Lower leg skin (tissue), 3 donors: ENCODE data around the gene FUT8.

ENCODE experiments used
- POLR2A ChIP-seq, 2 donors: fragments of 450-650 bp; IDR thresholded peaks; one replicate each; pipeline ENCODE4 v1.6.1; 2016 to 2017; ENCODE audit warnings: antibody characterized with exemption in 2 of 2, mild to moderate bottlenecking in 1 of 2, moderate library complexity in 1 of 2
- TF ChIP-seq, protein P1 (sequence below), 3 donors: fragments of 450-650 bp; IDR thresholded peaks; one replicate each; pipeline ENCODE4 v1.5.1; 2016; ENCODE audit warnings: antibody characterized with exemption in 3 of 3, mild to moderate bottlenecking in 3 of 3, moderate library complexity in 2 of 3

DNA sequence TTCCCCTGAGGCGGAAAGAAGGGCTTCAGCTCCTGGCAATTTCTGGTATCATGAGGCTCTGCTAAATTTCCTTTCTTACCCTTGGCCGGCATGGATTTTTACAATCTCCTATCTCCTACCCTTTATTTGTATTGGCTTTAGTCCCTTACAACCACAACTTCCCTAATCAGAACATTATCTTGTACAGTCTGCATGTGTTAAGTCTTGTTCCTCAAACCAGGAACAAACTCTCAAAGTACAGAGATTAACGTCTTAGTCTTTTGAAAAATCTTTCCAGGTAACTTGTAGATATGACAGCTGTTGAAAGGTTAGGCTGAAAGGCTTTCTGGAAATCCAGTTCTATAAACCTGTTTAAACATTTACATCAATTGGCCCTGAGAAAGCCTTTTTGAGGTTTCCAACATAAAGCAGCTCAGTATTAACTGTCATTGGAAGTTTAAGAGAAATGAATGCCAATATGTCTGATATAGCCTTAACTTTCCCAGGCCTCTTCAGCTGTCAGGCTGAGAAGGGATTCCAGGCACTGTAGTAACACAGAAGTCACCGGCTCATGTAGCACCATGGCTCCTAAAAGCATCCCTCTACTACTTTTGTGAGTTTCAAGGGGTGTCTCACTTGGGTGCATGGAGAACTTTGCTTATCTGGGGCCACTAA is 360.5 kb downstream of the FUT8 start:
- TF ChIP-seq, protein P1, sequence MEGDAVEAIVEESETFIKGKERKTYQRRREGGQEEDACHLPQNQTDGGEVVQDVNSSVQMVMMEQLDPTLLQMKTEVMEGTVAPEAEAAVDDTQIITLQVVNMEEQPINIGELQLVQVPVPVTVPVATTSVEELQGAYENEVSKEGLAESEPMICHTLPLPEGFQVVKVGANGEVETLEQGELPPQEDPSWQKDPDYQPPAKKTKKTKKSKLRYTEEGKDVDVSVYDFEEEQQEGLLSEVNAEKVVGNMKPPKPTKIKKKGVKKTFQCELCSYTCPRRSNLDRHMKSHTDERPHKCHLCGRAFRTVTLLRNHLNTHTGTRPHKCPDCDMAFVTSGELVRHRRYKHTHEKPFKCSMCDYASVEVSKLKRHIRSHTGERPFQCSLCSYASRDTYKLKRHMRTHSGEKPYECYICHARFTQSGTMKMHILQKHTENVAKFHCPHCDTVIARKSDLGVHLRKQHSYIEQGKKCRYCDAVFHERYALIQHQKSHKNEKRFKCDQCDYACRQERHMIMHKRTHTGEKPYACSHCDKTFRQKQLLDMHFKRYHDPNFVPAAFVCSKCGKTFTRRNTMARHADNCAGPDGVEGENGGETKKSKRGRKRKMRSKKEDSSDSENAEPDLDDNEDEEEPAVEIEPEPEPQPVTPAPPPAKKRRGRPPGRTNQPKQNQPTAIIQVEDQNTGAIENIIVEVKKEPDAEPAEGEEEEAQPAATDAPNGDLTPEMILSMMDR (IDR thresholded peaks at IDR 0.05): no peak
- TF ChIP-seq POLR2A (IDR thresholded peaks at IDR 0.05): no peak
